ENCODE data around the gene SMYD5. TPM values are rescaled to one million over a fixed set of nuclear protein-coding genes. Genes with fewer than 3 reads are reported as not detected.

SMYD5 gene
- total RNA-seq, 1 donor from 2014 or later = 56.7 TPM

- Mint-ChIP-seq H3K36me3 (ENCODE audit: low read depth) (peaks cover 26% of the 10 kb centered on the region), H3K27ac (no peak overlapping the region), H3K4me3 (no peak overlapping the region), H3K4me1 (peaks cover 12% of the 10 kb centered on the region), H3K9me3 (no peaks in the 10 kb centered on the region), H3K27me3 (no peaks in the 10 kb centered on the region)
- intact Hi-C loops (cut with micrococcal nuclease) = no loop called here
- DNase-seq = no peak
These were observed 49.7 kb downstream of the SMYD5 start for GRCh38 chr2:73263540-73264331.

DNA sequence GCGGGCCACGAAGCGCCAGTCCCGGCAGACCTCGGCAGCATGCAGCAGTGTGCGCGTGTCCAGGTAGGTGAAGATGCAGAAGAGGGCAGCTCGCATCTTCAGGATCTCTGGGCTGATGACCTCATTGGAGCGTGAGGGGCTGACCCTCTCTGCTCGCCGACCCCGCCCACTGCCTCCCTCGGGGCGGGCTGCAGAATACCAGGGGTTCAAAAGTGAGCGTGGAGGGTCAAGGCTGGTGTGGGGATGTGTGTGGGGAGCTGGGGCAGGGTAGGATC is 50.2 kb downstream of the SMYD5 start:
- intact Hi-C loops (cut with micrococcal nuclease) = no loop called here
- H3K36me3 Mint-ChIP-seq (ENCODE audit: low read depth) = peaks cover 22% of the 10 kb centered on the region
- no peaks in the 10 kb centered on the region for H3K27me3 Mint-ChIP-seq
- H3K27ac Mint-ChIP-seq = no peak overlapping the region
- no peak for DNase-seq
- no peaks in the 10 kb centered on the region for H3K9me3 Mint-ChIP-seq
- H3K4me1 Mint-ChIP-seq = peaks cover 12% of the 10 kb centered on the region
- no peak overlapping the region for H3K4me3 Mint-ChIP-seq

DNA sequence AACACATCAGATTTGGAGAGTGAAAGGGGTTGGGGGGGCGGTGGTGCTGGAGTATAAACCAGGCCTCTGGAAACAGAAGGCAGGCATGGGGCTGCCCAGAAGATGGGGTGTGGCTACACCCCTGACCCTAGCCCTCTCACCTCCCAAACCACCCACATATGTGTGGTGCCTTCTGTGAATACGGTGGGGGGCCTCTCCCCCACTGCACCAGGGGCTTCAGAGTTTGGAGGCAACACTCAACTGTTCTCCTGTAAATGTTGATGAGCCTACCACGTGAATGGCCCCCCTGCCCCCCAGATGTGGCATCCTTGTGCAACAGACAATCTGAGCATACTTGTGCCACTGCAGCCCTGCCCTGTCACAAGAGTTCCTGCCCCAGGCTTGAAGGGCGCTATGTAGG is 50.7 kb downstream of the SMYD5 start:
- no peaks in the 10 kb centered on the region for H3K27me3 Mint-ChIP-seq
- H3K36me3 Mint-ChIP-seq (ENCODE audit: low read depth) = peaks cover 18% of the 10 kb centered on the region
- H3K9me3 Mint-ChIP-seq = no peaks in the 10 kb centered on the region
- DNase-seq = no peak
- no peak overlapping the region for H3K27ac Mint-ChIP-seq
- intact Hi-C loops (cut with micrococcal nuclease) = no loop called here
- H3K4me3 Mint-ChIP-seq = no peak overlapping the region
- H3K4me1 Mint-ChIP-seq = peaks cover 12% of the 10 kb centered on the region

GRCh38 chr2:73265298-73266060 is 51.4 kb downstream of the SMYD5 start:
- intact Hi-C loops (cut with micrococcal nuclease) = no loop called here
- Mint-ChIP-seq H3K9me3 (no peaks in the 10 kb centered on the region), H3K4me3 (no peak overlapping the region), H3K4me1 (peaks cover 12% of the 10 kb centered on the region), H3K27ac (no peak overlapping the region), H3K27me3 (no peaks in the 10 kb centered on the region), H3K36me3 (ENCODE audit: low read depth) (peaks cover 17% of the 10 kb centered on the region)
- no peak for DNase-seq

DNA sequence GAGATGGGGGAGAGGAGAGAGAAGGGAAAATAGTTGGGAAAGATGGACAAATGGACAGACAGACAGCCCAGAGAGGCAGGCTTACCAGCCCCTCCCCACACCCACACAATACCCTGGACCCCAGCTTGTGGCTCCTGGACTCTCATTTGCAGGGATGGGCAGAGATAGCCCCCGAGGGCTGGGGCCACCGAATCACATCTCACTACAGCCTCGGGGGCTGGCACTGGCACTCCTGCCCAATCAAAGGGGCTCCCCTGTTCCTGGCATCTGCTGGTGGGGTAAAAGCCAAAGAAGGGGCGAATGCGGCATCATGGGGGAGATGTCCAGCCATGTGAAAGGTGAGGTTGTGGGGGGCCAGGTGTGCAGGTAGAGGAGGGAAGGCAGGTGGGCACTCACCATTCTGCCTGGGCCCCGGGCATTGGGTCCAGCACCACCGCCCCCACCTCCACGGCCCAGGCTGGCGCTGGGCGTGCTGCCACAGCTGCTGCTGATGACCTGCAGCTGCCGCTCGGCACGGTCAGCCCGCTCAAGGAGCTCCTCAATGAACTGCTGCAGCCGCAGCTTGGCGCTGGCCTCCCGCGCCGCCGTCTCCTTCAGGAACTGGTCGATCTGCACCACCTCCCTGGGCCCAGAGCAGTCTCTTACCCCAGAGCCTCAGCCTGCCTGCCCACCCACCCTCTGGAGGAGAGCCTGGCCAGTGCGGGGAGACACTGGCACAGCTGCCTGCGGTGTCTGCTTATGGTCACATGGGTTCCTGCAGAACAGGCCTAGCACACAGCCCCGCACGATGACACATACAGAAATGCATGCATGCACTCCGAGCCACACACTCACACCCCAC is 52.2 kb downstream of the SMYD5 start:
- peaks cover 17% of the 10 kb centered on the region for H3K36me3 Mint-ChIP-seq (ENCODE audit: low read depth)
- no peak for DNase-seq
- no peaks in the 10 kb centered on the region for H3K9me3 Mint-ChIP-seq
- intact Hi-C loops (cut with micrococcal nuclease) = no loop called here
- H3K4me3 Mint-ChIP-seq = no peak overlapping the region
- H3K27ac Mint-ChIP-seq = no peak overlapping the region
- peaks cover 14% of the 10 kb centered on the region for H3K4me1 Mint-ChIP-seq
- H3K27me3 Mint-ChIP-seq = no peaks in the 10 kb centered on the region

DNA sequence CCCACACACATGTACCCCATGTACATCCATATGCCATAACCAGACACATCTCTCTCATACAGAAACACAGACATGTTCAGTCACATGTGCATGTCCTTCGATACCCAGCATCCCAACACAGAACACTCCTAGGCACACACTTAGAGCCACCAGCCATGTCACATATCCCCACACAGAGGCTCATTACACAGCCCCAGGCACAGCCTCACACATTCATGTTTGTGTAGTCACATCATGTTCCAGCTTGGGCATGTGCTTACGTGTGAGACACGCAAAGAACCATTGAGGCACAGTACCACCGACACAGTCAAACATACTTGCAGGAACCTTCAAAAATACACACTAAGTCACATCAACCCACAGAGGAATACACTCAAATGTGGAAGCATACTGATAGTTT is 53.0 kb downstream of the SMYD5 start:
- H3K4me3 Mint-ChIP-seq = no peak overlapping the region
- no peak overlapping the region for H3K27ac Mint-ChIP-seq
- no peak for DNase-seq
- H3K27me3 Mint-ChIP-seq = no peaks in the 10 kb centered on the region
- peaks cover 14% of the 10 kb centered on the region for H3K4me1 Mint-ChIP-seq
- peaks cover 17% of the 10 kb centered on the region for H3K36me3 Mint-ChIP-seq (ENCODE audit: low read depth)
- no peaks in the 10 kb centered on the region for H3K9me3 Mint-ChIP-seq
- intact Hi-C loops (cut with micrococcal nuclease) = no loop called here

DNA sequence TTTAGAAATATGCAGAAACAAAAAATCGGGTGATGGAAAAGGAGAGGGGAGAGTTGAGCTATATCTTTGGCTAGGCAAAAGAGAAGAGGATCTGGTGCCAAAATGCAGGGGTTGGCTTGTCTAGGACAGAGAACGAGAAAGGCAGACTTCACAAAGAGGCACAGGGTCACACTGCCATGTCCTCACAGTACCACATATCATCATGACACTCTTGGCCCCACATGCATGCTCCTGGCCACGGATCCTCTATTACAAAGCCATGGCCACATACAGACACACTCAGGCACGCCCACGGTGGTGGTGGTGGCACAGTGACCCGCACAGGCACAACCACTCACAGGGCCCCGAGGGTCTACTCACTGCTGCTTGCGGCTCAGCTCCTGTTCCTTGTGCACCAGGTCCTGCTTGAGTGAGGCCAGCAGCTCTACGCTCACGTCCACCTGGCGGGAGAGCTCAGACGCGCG is 54.4 kb downstream of the SMYD5 start:
- intact Hi-C loops (cut with micrococcal nuclease) = no loop called here
- no peaks in the 10 kb centered on the region for H3K9me3 Mint-ChIP-seq

DNA sequence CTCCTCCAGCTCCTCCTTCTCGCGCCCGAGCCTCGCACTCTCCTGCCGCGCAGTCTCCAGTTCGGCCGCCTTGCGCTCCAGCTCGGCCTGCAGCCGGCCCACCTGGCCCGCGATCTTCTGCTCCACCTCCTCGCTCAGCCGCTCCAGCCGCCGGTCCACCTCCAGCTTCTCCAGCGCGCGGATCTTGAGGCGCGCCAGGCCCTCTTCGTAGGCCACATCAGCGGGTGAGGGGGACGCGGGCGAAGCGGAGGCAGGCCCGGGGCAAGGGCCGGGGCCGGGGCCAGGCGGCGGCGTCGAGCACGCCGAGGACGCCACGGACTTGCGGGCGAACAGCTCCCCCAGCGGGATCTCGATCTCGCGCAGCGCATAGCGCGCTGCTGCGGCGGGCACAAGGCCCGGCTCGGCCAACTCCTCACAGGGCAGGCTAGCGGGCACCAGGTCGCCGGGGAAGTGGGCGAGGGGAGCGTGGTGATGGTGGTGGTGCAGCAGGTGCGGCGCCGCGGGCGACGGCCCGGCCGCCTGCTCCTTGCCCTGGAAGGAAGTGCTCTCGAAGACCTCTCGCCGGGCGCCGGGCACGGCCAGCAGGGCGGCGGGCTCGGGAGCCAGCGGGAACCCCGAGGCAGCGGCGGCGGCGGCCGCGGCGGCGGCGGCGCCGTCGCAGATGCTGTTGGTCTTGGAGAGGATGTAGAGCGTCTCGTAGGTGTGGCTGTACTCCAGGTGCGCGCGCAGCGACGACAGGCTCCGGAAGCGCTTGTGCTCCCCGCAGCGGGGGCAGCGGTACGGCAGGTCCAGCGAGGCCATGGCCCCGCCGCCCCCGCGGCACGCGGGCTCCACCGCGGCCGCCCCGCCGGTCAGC is 55.0 kb downstream of the SMYD5 start:
- peak; percentile 93 for DNase-seq
- no peaks in the 10 kb centered on the region for H3K9me3 Mint-ChIP-seq
- intact Hi-C loops (cut with micrococcal nuclease) = loop anchor here (1.0 kb wide), 1 partner anchor 15 kb away; the partner anchor contains the start of gene FBXO41
- no peaks in the 10 kb centered on the region for H3K27me3 Mint-ChIP-seq
- peaks cover 11% of the 10 kb centered on the region for H3K36me3 Mint-ChIP-seq (ENCODE audit: low read depth)
- peaks cover 14% of the 10 kb centered on the region for H3K4me1 Mint-ChIP-seq
- peak overlapping the region; percentile 43 for H3K4me3 Mint-ChIP-seq
- no peak overlapping the region for H3K27ac Mint-ChIP-seq

More for the DNA sequence above, 54.4 kb downstream of the SMYD5 start:
- no peaks in the 10 kb centered on the region for H3K27me3 Mint-ChIP-seq
- H3K36me3 Mint-ChIP-seq (ENCODE audit: low read depth) = peaks cover 14% of the 10 kb centered on the region
- H3K27ac Mint-ChIP-seq = peak overlapping the region; percentile 25
- no peak for DNase-seq
- H3K4me3 Mint-ChIP-seq = peak overlapping the region; percentile 43
- peaks cover 14% of the 10 kb centered on the region for H3K4me1 Mint-ChIP-seq

- no peaks in the 10 kb centered on the region for H3K27me3 Mint-ChIP-seq
- peak overlapping the region; percentile 61 for H3K4me3 Mint-ChIP-seq
- H3K4me1 Mint-ChIP-seq = peaks cover 14% of the 10 kb centered on the region
- no peak for DNase-seq
- peak overlapping the region; percentile 2 for H3K27ac Mint-ChIP-seq
- intact Hi-C loops (cut with micrococcal nuclease) = loop anchor here (1.0 kb wide), 1 partner anchor 14 kb away; the partner anchor contains the start of gene FBXO41
- peaks cover 7% of the 10 kb centered on the region for H3K36me3 Mint-ChIP-seq (ENCODE audit: low read depth)
- no peaks in the 10 kb centered on the region for H3K9me3 Mint-ChIP-seq
These were observed 55.8 kb downstream of the SMYD5 start for GRCh38 chr2:73269686-73270465.

- intact Hi-C loops (cut with micrococcal nuclease) = no loop called here
- Mint-ChIP-seq H3K27ac (no peak overlapping the region), H3K9me3 (no peaks in the 10 kb centered on the region), H3K27me3 (no peaks in the 10 kb centered on the region), H3K4me1 (peaks cover 10% of the 10 kb centered on the region), H3K4me3 (no peak overlapping the region), H3K36me3 (ENCODE audit: low read depth) (peaks cover 5% of the 10 kb centered on the region)
- DNase-seq = no peak
These were observed 58.2 kb downstream of the SMYD5 start for GRCh38 chr2:73272270-73272669.
